ENCODE results near the gene MND1. TPM values are rescaled to one million over a fixed set of nuclear protein-coding genes. Genes with fewer than 3 reads are reported as not detected.

Gene MND1
- total and polyA plus RNA-seq, 2 of the 8 experiments (the other 6 are each of a cell fraction or from before 2014, with no cell fraction given) = 4.4 to 26.2 TPM

GRCh38 chr4:153374442-153374841, 30.0 kb downstream of the MND1 start:
- Histone ChIP-seq H2BK20ac (ENCODE audit: low read length) (no peak overlapping the region), H4K8ac (ENCODE audit: extremely low read depth, insufficient read depth, low read length) (no peak overlapping the region), H2AFZ (ENCODE audit: low read length) (no peak overlapping the region), H2BK5ac (ENCODE audit: low read depth, low read length) (no peak overlapping the region), H3K79me1 (ENCODE audit: low read depth, low read length) (no peaks in the 10 kb centered on the region), H3K23ac (ENCODE audit: insufficient read length) (no peak overlapping the region), H3K4me2 (ENCODE audit: insufficient read depth in 1 of 2, low read depth in 2 of 2, low read length in 2 of 2) (no peak overlapping the region), H4K5ac (ENCODE audit: insufficient read length, low read depth, low read length) (no peak overlapping the region), H3K23me2 (ENCODE audit: low read depth, low read length) (0 out of 2 replicates have a peak, but pooled peaks cover 2% of the 10 kb centered on the region), H4K20me1 (replicated peaks in 1 of 2; ENCODE audit: control insufficient read depth in 1 of 2, insufficient read depth in 2 of 2, low read length in 2 of 2) (no peaks in the 10 kb centered on the region), H2BK15ac (ENCODE audit: low read length) (no peak overlapping the region), H3K9ac (replicated peaks in 1 of 4; ENCODE audit: extremely low read depth in 1 of 4, low read depth in 3 of 4, low read length in 3 of 4) (no peak overlapping the region), H3K14ac (ENCODE audit: insufficient read length) (no peak overlapping the region), H2BK12ac (ENCODE audit: low read depth, low read length) (no peak overlapping the region), H3K18ac (ENCODE audit: extremely low read depth, low read length) (no peak overlapping the region), H3K4me3 (ENCODE audit: extremely low read depth in 1 of 4, insufficient read depth in 2 of 4, low read depth in 3 of 4, low read length in 4 of 4) (no peak overlapping the region), H2BK120ac (replicated peaks; ENCODE audit: low read depth, low read length) (no peak overlapping the region), H3K4ac (replicated peaks; ENCODE audit: insufficient read length, low read depth, low read length) (no peak overlapping the region), H3K36me3 (ENCODE audit: control insufficient read depth in 2 of 4, insufficient read depth in 4 of 4, low read length in 3 of 4) (peaks cover 0 to 27% (median 8%) of the 10 kb centered on the region in 4 experiments; a peak in 6 of 8 replicates), H3K56ac (replicated peaks; ENCODE audit: insufficient read length, low read depth, low read length) (no peak overlapping the region), H3K9me3 (ENCODE audit: insufficient read depth in 2 of 2, low read depth in 1 of 2, low read length in 1 of 2) (no peaks in the 10 kb centered on the region; a peak in 1 of 4 replicates), H4K91ac (replicated peaks; ENCODE audit: insufficient read length, low read length) (no peak overlapping the region), H2AK5ac (ENCODE audit: low read depth, low read length) (no peak overlapping the region), H3K4me1 (replicated peaks in 1 of 4; ENCODE audit: control insufficient read depth in 3 of 4, insufficient read depth in 4 of 4, low read length in 3 of 4) (no peaks in the 10 kb centered on the region), H3K79me2 (ENCODE audit: control insufficient read depth in 1 of 2, insufficient read depth in 2 of 2, low read length in 2 of 2) (no peaks in the 10 kb centered on the region), H3K27me3 (replicated peaks in 1 of 4; ENCODE audit: control insufficient read depth in 3 of 4, extremely low read depth in 1 of 4, insufficient read depth in 3 of 4, low read length in 3 of 4) (peaks cover 0 to 2% (median 0%) of the 10 kb centered on the region in 4 experiments; a peak in 1 of 7 replicates), H3K27ac (ENCODE audit: low read depth, low read length) (no peak overlapping the region)
- no peak for FAIRE-seq
- no peak for DNase-seq (ENCODE audit: low read depth in 1 of 2, low spot score in 2 of 2)
- POLR2A ChIA-PET (ENCODE audit: partially characterized antibody) = interaction anchor here (0.5 to 1.6 kb wide), 2 partner anchors 16 to 118 kb away, joined by 3 to 4 read pairs; no protein-coding TSS in a partner anchor
- WGBS, 2 experiments (ENCODE audit: extremely low coverage in 1 of 2, insufficient coverage in 1 of 2, insufficient read length in 1 of 2, insufficient replicate concordance in 2 of 2, low coverage in 1 of 2, low lambda C conversion rate in 2 of 2, missing lambda C conversion rate in 1 of 2) = 86% methylated on average over 2 of the region's 2 CpGs; no CpG with 5 or more reads in 1 of the 2 experiments
- CTCF ChIA-PET (ENCODE audit: partially characterized antibody) = interaction anchor here (0.8 to 2.5 kb wide), 4 partner anchors 10 to 253 kb away, joined by 4 to 8 read pairs (median 4); no protein-coding TSS in a partner anchor
- no peak for TF ChIP-seq SAP30 (IDR thresholded peaks at IDR 0.05; ENCODE audit: insufficient read depth, insufficient replicate concordance, low read length)
- TF ChIP-seq EP300 (IDR thresholded peaks at IDR 0.05; ENCODE audit: borderline replicate concordance in 1 of 2, low read depth in 2 of 2, low read length in 2 of 2) = no peak
- TF ChIP-seq SRF (IDR thresholded peaks at IDR 0.05; ENCODE audit: low read depth, low read length) = no peak
- no peak for TF ChIP-seq GABPA (IDR thresholded peaks at IDR 0.05; ENCODE audit: borderline replicate concordance, insufficient read depth, low read length)
- no peak for TF ChIP-seq CREB1 (IDR thresholded peaks at IDR 0.05)
- no peak for TF ChIP-seq NRF1 (IDR thresholded peaks at IDR 0.05; ENCODE audit: low read depth, low read length)
- no peak for TF ChIP-seq HDAC6 (IDR thresholded peaks at IDR 0.05; ENCODE audit: low read depth, low read length)
- TF ChIP-seq CEBPB (IDR thresholded peaks at IDR 0.05; ENCODE audit: low read depth, low read length) = no peak
- no peak for TF ChIP-seq ATF2 (IDR thresholded peaks at IDR 0.05; ENCODE audit: low read length)
- no peak for TF ChIP-seq BCL11A (IDR thresholded peaks at IDR 0.05; ENCODE audit: low read depth in 2 of 2, low read length in 2 of 2)
- TF ChIP-seq SP4 (IDR thresholded peaks at IDR 0.05; ENCODE audit: low read length) = no peak
- TF ChIP-seq KDM4A (IDR thresholded peaks at IDR 0.05; ENCODE audit: low read depth, low read length, severe bottlenecking) = no peak

All from H1 (cell line).